Lower leg skin (tissue), 3 donors: ENCODE measurements around the gene TMEM141.

Experiments used
- POLR2A ChIP-seq, 2 donors: fragments of 450-650 bp; IDR thresholded peaks; one replicate each; pipeline ENCODE4 v1.6.1; 2016 to 2017; ENCODE audit warnings: antibody characterized with exemption in 2 of 2, mild to moderate bottlenecking in 1 of 2, moderate library complexity in 1 of 2
- TF ChIP-seq, protein P1 (sequence below), 3 donors: fragments of 450-650 bp; IDR thresholded peaks; one replicate each; pipeline ENCODE4 v1.5.1; 2016; ENCODE audit warnings: antibody characterized with exemption in 3 of 3, mild to moderate bottlenecking in 3 of 3, moderate library complexity in 2 of 3

GRCh38 chr9:136759001-136759400, 32.1 kb upstream of the TMEM141 start:
- TF ChIP-seq, protein P1, sequence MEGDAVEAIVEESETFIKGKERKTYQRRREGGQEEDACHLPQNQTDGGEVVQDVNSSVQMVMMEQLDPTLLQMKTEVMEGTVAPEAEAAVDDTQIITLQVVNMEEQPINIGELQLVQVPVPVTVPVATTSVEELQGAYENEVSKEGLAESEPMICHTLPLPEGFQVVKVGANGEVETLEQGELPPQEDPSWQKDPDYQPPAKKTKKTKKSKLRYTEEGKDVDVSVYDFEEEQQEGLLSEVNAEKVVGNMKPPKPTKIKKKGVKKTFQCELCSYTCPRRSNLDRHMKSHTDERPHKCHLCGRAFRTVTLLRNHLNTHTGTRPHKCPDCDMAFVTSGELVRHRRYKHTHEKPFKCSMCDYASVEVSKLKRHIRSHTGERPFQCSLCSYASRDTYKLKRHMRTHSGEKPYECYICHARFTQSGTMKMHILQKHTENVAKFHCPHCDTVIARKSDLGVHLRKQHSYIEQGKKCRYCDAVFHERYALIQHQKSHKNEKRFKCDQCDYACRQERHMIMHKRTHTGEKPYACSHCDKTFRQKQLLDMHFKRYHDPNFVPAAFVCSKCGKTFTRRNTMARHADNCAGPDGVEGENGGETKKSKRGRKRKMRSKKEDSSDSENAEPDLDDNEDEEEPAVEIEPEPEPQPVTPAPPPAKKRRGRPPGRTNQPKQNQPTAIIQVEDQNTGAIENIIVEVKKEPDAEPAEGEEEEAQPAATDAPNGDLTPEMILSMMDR (IDR thresholded peaks at IDR 0.05) = no peak
- TF ChIP-seq POLR2A (IDR thresholded peaks at IDR 0.05) = no peak
